HepG2 (cell line): ENCODE data around the gene BTBD7.

ENCODE experiments used
- AHR ChIP-seq: IDR thresholded peaks from 2 replicates; pipeline ENCODE4 v1.6.1; 2018; ENCODE audit warnings: missing genetic modification reagents, missing compliant biosample characterization
- ATF3 ChIP-seq: sonication (generic); formaldehyde crosslinking; IDR thresholded peaks from 2 replicates; pipeline ENCODE4 v1.4.0; 2020; ENCODE audit warnings: missing genetic modification reagents
- BHLHE40 ChIP-seq: IDR thresholded peaks from 2 replicates; pipeline ENCODE4 v1.6.1; 2011; ENCODE audit warnings: low read length, improper control_type of control experiment
- CBX5 ChIP-seq: sonication (generic); formaldehyde crosslinking; IDR thresholded peaks from 2 replicates; pipeline ENCODE4 v1.4.0; 2020; ENCODE audit warnings: missing genetic modification reagents, borderline replicate concordance
- CENPT ChIP-seq: sonication (generic); formaldehyde crosslinking; IDR thresholded peaks from 2 replicates; pipeline ENCODE4 v1.8.0; 2022; ENCODE audit warnings: low read depth, mild to moderate bottlenecking, moderate library complexity, missing genetic modification reagents
- GTF2F1 ChIP-seq: fragments of 150-350 bp; IDR thresholded peaks from 2 replicates; pipeline ENCODE4 v1.6.1; 2014; ENCODE audit warnings: low read length
- MED1 ChIP-seq: sonication (generic); formaldehyde crosslinking; IDR thresholded peaks from 2 replicates; pipeline ENCODE4 v1.4.0; 2020; ENCODE audit warnings: missing genetic modification reagents
- RORA ChIP-seq: sonication (generic); formaldehyde crosslinking; IDR thresholded peaks from 2 replicates; pipeline ENCODE4 v1.5.0; 2020; ENCODE audit warnings: mild to moderate bottlenecking, missing genetic modification reagents, moderate library complexity
- ZBTB10 ChIP-seq: sonication (generic); formaldehyde crosslinking; IDR thresholded peaks from 2 replicates; pipeline ENCODE4 v1.4.0; 2020; ENCODE audit warnings: missing genetic modification reagents, borderline replicate concordance
- ZBTB46 ChIP-seq: sonication (generic); formaldehyde crosslinking; IDR thresholded peaks from 2 replicates; pipeline ENCODE4 v1.4.0; 2020; ENCODE audit warnings: mild to moderate bottlenecking, missing genetic modification reagents, borderline replicate concordance
- ZBTB8A ChIP-seq: sonication (generic); formaldehyde crosslinking; IDR thresholded peaks from 2 replicates; pipeline ENCODE4 v1.4.0; 2020; ENCODE audit warnings: mild to moderate bottlenecking, low read depth, missing genetic modification reagents, borderline replicate concordance
- ZNF143 ChIP-seq: sonication (generic); formaldehyde crosslinking; IDR thresholded peaks from 2 replicates; pipeline ENCODE4 v1.4.0; 2020; ENCODE audit warnings: missing genetic modification reagents
- ZNF609 ChIP-seq: sonication (generic); formaldehyde crosslinking; IDR thresholded peaks from 2 replicates; pipeline ENCODE4 v1.4.0; 2020; ENCODE audit warnings: mild to moderate bottlenecking, missing genetic modification reagents, borderline replicate concordance

GRCh38 chr14:93332853-93333630 is at the start of gene BTBD7:
- TF ChIP-seq CENPT (CRISPR knock-in tag) (no peak), ZBTB8A (CRISPR knock-in tag) (no peak), BHLHE40 (peak; percentile 63), CBX5 (CRISPR knock-in tag) (no peak), GTF2F1 (no peak), ZBTB10 (CRISPR knock-in tag) (no peak), RORA (no peak), MED1 (CRISPR knock-in tag) (peak; percentile 52), ZNF609 (CRISPR knock-in tag) (no peak), ZNF143 (CRISPR knock-in tag) (peak; percentile 75), AHR (CRISPR knock-in tag) (no peak), ZBTB46 (CRISPR knock-in tag) (no peak), ATF3 (CRISPR knock-in tag) (no peak)
